IMR-90 (cell line): Measurements from ENCODE around the gene RAPH1. TPM values are rescaled to one million over a fixed set of nuclear protein-coding genes. Genes with fewer than 3 reads are reported as not detected.

Experiments used
- ATAC-seq: fragments of 200-7000 bp; cut with Tn5 transposase; 2 replicates; pipeline ENCODE4 v1.9.1; 2020; ENCODE audit warnings: low read depth, mild to moderate bottlenecking, moderate library complexity
- BruUV-seq: library from RNA; stranded (reverse); fragments of 400-500 nt; replicated peaks from 2 replicates; lab custom pipeline; 2021; lab: Mats Ljungman, UMichigan
- CTCF ChIA-PET: fragments of 300-600 bp; formaldehyde crosslinking; extraction: SDS; loops from one replicate; lab custom pipeline; 2021; ENCODE audit warnings: antibody characterized with exemption; lab: Yijun Ruan, JAX
- POLR2A ChIA-PET: fragments of 300-600 bp; sonication (Branson Sonifier 250); formaldehyde crosslinking; loops from one replicate; lab custom pipeline; 2022; ENCODE audit warnings: antibody characterized with exemption; ENCODE audit not compliant: unreplicated experiment; lab: Charles Lee
- DNase-seq: peaks from one replicate; pipeline ENCODE4 v3.0.0; 2013
- H2AFZ ChIP-seq: replicated peaks from 2 replicates; pipeline ENCODE3; 2013; ENCODE audit warnings: low read length, mild to moderate bottlenecking; ENCODE audit not compliant: poor library complexity
- H2AK5ac ChIP-seq: 2 replicates; pipeline ENCODE4 v1.6.1; 2013; ENCODE audit warnings: low read depth, low read length, inconsistent platforms
- H2AK9ac ChIP-seq: replicated peaks from 2 replicates; pipeline ENCODE3; 2013; ENCODE audit warnings: mild to moderate bottlenecking, low read depth, low read length, moderate library complexity; ENCODE audit not compliant: poor library complexity
- H2BK120ac ChIP-seq: 2 replicates; pipeline ENCODE4 v1.6.1; 2013; ENCODE audit warnings: low read depth, low read length, inconsistent platforms
- H2BK15ac ChIP-seq: 3 replicates; pipeline ENCODE4 v1.6.1; 2013; ENCODE audit warnings: low read depth, low read length, inconsistent platforms
- H2BK20ac ChIP-seq: 2 replicates; pipeline ENCODE4 v1.6.1; 2013; ENCODE audit warnings: low read depth, mild to moderate bottlenecking, inconsistent platforms, low read length, moderate library complexity
- H2BK5ac ChIP-seq: 2 replicates; pipeline ENCODE4 v1.6.1; 2013; ENCODE audit warnings: mild to moderate bottlenecking, low read depth, low read length, inconsistent platforms; ENCODE audit not compliant: poor library complexity, severe bottlenecking
- H3K14ac ChIP-seq: replicated peaks from 2 replicates; pipeline ENCODE4 v1.6.1; 2013; ENCODE audit warnings: low read depth, low read length, inconsistent platforms
- H3K18ac ChIP-seq: 2 replicates; pipeline ENCODE4 v1.6.1; 2013; ENCODE audit warnings: low read depth, low read length, control low read depth
- H3K23ac ChIP-seq: 2 replicates; pipeline ENCODE4 v1.6.1; 2013; ENCODE audit warnings: low read depth, low read length, inconsistent platforms
- H3K27ac ChIP-seq: 2 replicates; pipeline ENCODE4 v1.5.1; 2013; ENCODE audit warnings: mild to moderate bottlenecking, control low read depth, low read length; ENCODE audit not compliant: insufficient read depth
- H3K27me3 ChIP-seq: 2 replicates; pipeline ENCODE4 v1.6.1; 2013; ENCODE audit warnings: low read length; ENCODE audit not compliant: control insufficient read depth, insufficient read depth
- H3K36me3 ChIP-seq: 2 replicates; pipeline ENCODE4 v1.6.1; 2013; ENCODE audit warnings: low read length, mixed read lengths; ENCODE audit not compliant: control insufficient read depth, insufficient read depth
- H3K4ac ChIP-seq: 2 replicates; pipeline ENCODE4 v1.6.1; 2013; ENCODE audit warnings: low read depth, low read length, inconsistent platforms
- H3K4me1 ChIP-seq: 2 replicates; pipeline ENCODE4 v1.6.1; 2013; ENCODE audit warnings: low read length, mixed read lengths; ENCODE audit not compliant: control insufficient read depth, insufficient read depth
- H3K4me2 ChIP-seq: 2 replicates; pipeline ENCODE4 v1.6.1; 2013; ENCODE audit warnings: low read depth, mild to moderate bottlenecking, control low read depth, low read length, moderate library complexity
- H3K4me3 ChIP-seq: 2 replicates; pipeline ENCODE4 v1.5.1; 2013; ENCODE audit warnings: low read depth, mild to moderate bottlenecking, control low read depth, low read length, moderate library complexity; ENCODE audit not compliant: insufficient read depth
- H3K56ac ChIP-seq: 2 replicates; pipeline ENCODE4 v1.6.1; 2013; ENCODE audit warnings: low read length, inconsistent platforms; ENCODE audit not compliant: insufficient read depth; ENCODE audit errors: extremely low read depth
- H3K79me1 ChIP-seq, 2 experiments: 2 replicates each; pipeline ENCODE4 v1.6.1; 2013; ENCODE audit warnings: low read length in 2 of 2, inconsistent platforms in 1 of 2, low read depth in 1 of 2
- H3K9ac ChIP-seq: 2 replicates; pipeline ENCODE4 v1.6.1; 2013; ENCODE audit warnings: low read depth, low read length, control low read depth
- H3K9me1 ChIP-seq: 2 replicates; pipeline ENCODE4 v1.6.1; 2013; ENCODE audit warnings: low read length, inconsistent platforms; ENCODE audit not compliant: insufficient read depth
- H3K9me3 ChIP-seq: 2 replicates; pipeline ENCODE4 v1.6.1; 2013; ENCODE audit warnings: low read length; ENCODE audit not compliant: control insufficient read depth, insufficient read depth
- H4K20me1 ChIP-seq: 2 replicates; pipeline ENCODE4 v1.6.1; 2013; ENCODE audit warnings: low read length, inconsistent platforms; ENCODE audit not compliant: insufficient read depth
- H4K5ac ChIP-seq: 2 replicates; pipeline ENCODE4 v1.6.1; 2013; ENCODE audit warnings: mild to moderate bottlenecking, low read depth, low read length, control low read depth
- H4K8ac ChIP-seq, 2 experiments: 2 replicates each; pipeline ENCODE4 v1.6.1; 2013; ENCODE audit warnings: low read depth in 2 of 2, low read length in 2 of 2, control low read depth in 1 of 2, inconsistent platforms in 1 of 2
- H4K91ac ChIP-seq: 2 replicates; pipeline ENCODE4 v1.6.1; 2013; ENCODE audit warnings: low read depth, low read length, inconsistent platforms; ENCODE audit not compliant: insufficient read depth
- BHLHE40 ChIP-seq: fragments of 150-350 bp; IDR thresholded peaks from 2 replicates; pipeline ENCODE4 v1.6.1; 2016; ENCODE audit warnings: mild to moderate bottlenecking, low read depth, low read length
- CEBPB ChIP-seq: IDR thresholded peaks from 2 replicates; pipeline ENCODE4 v1.6.1; 2012; ENCODE audit warnings: low read depth, low read length, improper control_type of control experiment
- CHD1 ChIP-seq: IDR thresholded peaks from 2 replicates; pipeline ENCODE4 v1.6.1; 2012; ENCODE audit warnings: low read depth, low read length, improper control_type of control experiment
- FOS ChIP-seq: fragments of 150-350 bp; IDR thresholded peaks from 2 replicates; pipeline ENCODE4 v1.6.1; 2016; ENCODE audit warnings: low read depth, low read length
- MAFK ChIP-seq: IDR thresholded peaks from 2 replicates; pipeline ENCODE4 v1.6.1; 2012; ENCODE audit warnings: low read depth, low read length, improper control_type of control experiment
- MAZ ChIP-seq: IDR thresholded peaks from 2 replicates; pipeline ENCODE4 v1.6.1; 2012; ENCODE audit warnings: low read depth, mild to moderate bottlenecking, low read length, improper control_type of control experiment, moderate library complexity, borderline replicate concordance
- MXI1 ChIP-seq: IDR thresholded peaks from 2 replicates; pipeline ENCODE4 v1.6.1; 2012; ENCODE audit warnings: low read depth, mild to moderate bottlenecking, low read length, moderate library complexity, borderline replicate concordance
- NFE2L2 ChIP-seq: fragments of 150-350 bp; IDR thresholded peaks from 2 replicates; pipeline ENCODE4 v1.6.1; 2016; ENCODE audit warnings: low read depth, mild to moderate bottlenecking, low read length
- POLR2A ChIP-seq: IDR thresholded peaks from 2 replicates; pipeline ENCODE4 v1.6.1; 2012; ENCODE audit warnings: mild to moderate bottlenecking, low read depth, low read length
- RAD21 ChIP-seq: IDR thresholded peaks from 2 replicates; pipeline ENCODE4 v1.6.1; 2012; ENCODE audit warnings: low read length, improper control_type of control experiment
- RCOR1 ChIP-seq: IDR thresholded peaks from 2 replicates; pipeline ENCODE4 v1.6.1; 2012; ENCODE audit warnings: mild to moderate bottlenecking, low read length, improper control_type of control experiment; ENCODE audit not compliant: insufficient replicate concordance
- RFX5 ChIP-seq: IDR thresholded peaks from 2 replicates; pipeline ENCODE4 v1.8.0; 2012; ENCODE audit warnings: low read depth, mild to moderate bottlenecking, low read length, moderate library complexity
- SMC3 ChIP-seq: fragments of 150-350 bp; IDR thresholded peaks from 2 replicates; pipeline ENCODE4 v1.6.1; 2016; ENCODE audit warnings: low read depth, mild to moderate bottlenecking, antibody characterized with exemption, low read length, moderate library complexity
- WGBS, 2 experiments: methylation state at CpG; one replicate each; pipeline versions ENCODE4 v1.1.5 to v1.1.7; 2013; ENCODE audit warnings: missing lambda C conversion rate in 2 of 2; ENCODE audit not compliant: insufficient read length in 1 of 2; ENCODE audit errors: extremely low coverage in 2 of 2; 5-methylcytosine and 5-hydroxymethylcytosine counted together
- dilution Hi-C: fragments of 300-500 bp; cut with HindIII; formaldehyde crosslinking; loops from one replicate; pipeline ENCODE4 v1.14.3; 2018; ENCODE audit warnings: low sequenced_read_pairs; ENCODE audit not compliant: unreplicated experiment
- in situ Hi-C: fragments of 300-500 bp; cut with MboI; formaldehyde crosslinking; loops from 3 replicates; pipeline ENCODE4 v1.14.3; 2019; ENCODE audit warnings: low sequenced_read_pairs, inconsistent platforms, mixed read lengths
- intact Hi-C: fragments of 100-400 bp; cut with micrococcal nuclease; formaldehyde crosslinking; loops from 2 replicates; pipeline ENCODE4 v1.10.0; 2022
- polyA plus RNA-seq, 3 experiments: library from polyadenylated mRNA; depleted of rRNA; stranded (reverse); fragments of >200 nt; gene quantifications; 2 replicates each; pipeline ENCODE4 v1.2.3, GENCODE V29; 2012; ENCODE audit warnings: low replicate concordance in 1 of 3
- total RNA-seq: library from RNA; depleted of rRNA; stranded (reverse); fragments of >200 nt; gene quantifications from 2 replicates; pipeline ENCODE4 v1.2.3, GENCODE V29; 2012
- TF ChIP-seq, protein P1 (sequence below): conservative IDR thresholded peaks from 2 replicates; pipeline ENCODE4 v1.5.1; 2012; ENCODE audit warnings: mild to moderate bottlenecking, low read depth, low read length, improper control_type of control experiment
- TF ChIP-seq, protein P2 (sequence below): fragments of 150-350 bp; IDR thresholded peaks from 2 replicates; pipeline ENCODE4 v1.6.1; 2016; ENCODE audit warnings: low read depth, mild to moderate bottlenecking, low read length, moderate library complexity, borderline replicate concordance
- TF ChIP-seq, protein P3 (sequence below): fragments of 150-350 bp; IDR thresholded peaks from 2 replicates; pipeline ENCODE4 v1.6.1; 2017; ENCODE audit warnings: mild to moderate bottlenecking, antibody characterized with exemption, low read length, low read depth

Gene RAPH1
- total and polyA plus RNA-seq, 2 of the 4 experiments (the other 2 are of a cell fraction), result 7.5 to 15.1 TPM

DNA sequence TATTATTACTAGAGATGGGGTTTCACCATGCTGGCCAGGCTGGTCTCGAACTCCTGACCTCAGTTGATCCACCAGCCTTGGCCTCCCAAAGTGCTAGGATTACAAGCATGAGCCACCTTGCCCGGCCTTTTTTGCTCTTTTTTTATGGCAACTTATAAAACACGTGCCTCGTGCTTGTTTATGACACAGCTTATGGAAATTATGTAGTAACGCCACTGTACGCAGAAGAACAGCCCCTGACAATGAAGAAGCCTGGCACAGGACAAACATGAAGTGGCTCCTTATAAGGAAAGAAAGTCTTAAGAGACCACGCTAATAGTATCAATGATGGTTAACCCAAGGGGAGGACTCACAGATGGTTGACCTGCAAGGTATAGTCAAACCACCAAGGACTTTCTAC lies 37.2 kb upstream of the RAPH1 start:
- BruUV-seq, result no TSS peak
- Histone ChIP-seq H3K79me1 (no peaks in the 10 kb centered on the region), H3K9ac (no peak overlapping the region), H2AK5ac (no peak overlapping the region), H3K4me3 (no peak overlapping the region), H3K4ac (no peak overlapping the region), H2BK20ac (no peak overlapping the region), H3K27me3 (no peaks in the 10 kb centered on the region; the same call in 1 of the 2 replicates), H2AK9ac (no peak overlapping the region), H3K18ac (no peak overlapping the region), H3K56ac (no peak overlapping the region), H3K4me2 (no peak overlapping the region), H3K9me1 (no peaks in the 10 kb centered on the region), H2BK5ac (no peak overlapping the region), H3K36me3 (no peaks in the 10 kb centered on the region), H3K14ac (no peak overlapping the region), H2BK120ac (no peak overlapping the region), H2AFZ (no peak overlapping the region), H3K27ac (no peak overlapping the region), H3K9me3 (no peaks in the 10 kb centered on the region), H3K23ac (no peak overlapping the region), H4K91ac (no peak overlapping the region), H2BK15ac (no peak overlapping the region), H4K20me1 (no peaks in the 10 kb centered on the region), H4K8ac (no peak overlapping the region), H4K5ac (no peak overlapping the region), H3K4me1 (no peaks in the 10 kb centered on the region)
- TF ChIP-seq RFX5 (no peak), BHLHE40 (no peak), MXI1 (no peak), MAZ (no peak), RAD21 (no peak), MAFK (no peak), NFE2L2 (no peak), SMC3 (no peak), CEBPB (no peak), RCOR1 (no peak), FOS (no peak), POLR2A (no peak), CHD1 (no peak)
- TF ChIP-seq, protein P1, sequence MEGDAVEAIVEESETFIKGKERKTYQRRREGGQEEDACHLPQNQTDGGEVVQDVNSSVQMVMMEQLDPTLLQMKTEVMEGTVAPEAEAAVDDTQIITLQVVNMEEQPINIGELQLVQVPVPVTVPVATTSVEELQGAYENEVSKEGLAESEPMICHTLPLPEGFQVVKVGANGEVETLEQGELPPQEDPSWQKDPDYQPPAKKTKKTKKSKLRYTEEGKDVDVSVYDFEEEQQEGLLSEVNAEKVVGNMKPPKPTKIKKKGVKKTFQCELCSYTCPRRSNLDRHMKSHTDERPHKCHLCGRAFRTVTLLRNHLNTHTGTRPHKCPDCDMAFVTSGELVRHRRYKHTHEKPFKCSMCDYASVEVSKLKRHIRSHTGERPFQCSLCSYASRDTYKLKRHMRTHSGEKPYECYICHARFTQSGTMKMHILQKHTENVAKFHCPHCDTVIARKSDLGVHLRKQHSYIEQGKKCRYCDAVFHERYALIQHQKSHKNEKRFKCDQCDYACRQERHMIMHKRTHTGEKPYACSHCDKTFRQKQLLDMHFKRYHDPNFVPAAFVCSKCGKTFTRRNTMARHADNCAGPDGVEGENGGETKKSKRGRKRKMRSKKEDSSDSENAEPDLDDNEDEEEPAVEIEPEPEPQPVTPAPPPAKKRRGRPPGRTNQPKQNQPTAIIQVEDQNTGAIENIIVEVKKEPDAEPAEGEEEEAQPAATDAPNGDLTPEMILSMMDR, result no peak
- TF ChIP-seq, protein P2, sequence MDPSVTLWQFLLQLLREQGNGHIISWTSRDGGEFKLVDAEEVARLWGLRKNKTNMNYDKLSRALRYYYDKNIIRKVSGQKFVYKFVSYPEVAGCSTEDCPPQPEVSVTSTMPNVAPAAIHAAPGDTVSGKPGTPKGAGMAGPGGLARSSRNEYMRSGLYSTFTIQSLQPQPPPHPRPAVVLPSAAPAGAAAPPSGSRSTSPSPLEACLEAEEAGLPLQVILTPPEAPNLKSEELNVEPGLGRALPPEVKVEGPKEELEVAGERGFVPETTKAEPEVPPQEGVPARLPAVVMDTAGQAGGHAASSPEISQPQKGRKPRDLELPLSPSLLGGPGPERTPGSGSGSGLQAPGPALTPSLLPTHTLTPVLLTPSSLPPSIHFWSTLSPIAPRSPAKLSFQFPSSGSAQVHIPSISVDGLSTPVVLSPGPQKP, result no peak
- TF ChIP-seq, protein P3, sequence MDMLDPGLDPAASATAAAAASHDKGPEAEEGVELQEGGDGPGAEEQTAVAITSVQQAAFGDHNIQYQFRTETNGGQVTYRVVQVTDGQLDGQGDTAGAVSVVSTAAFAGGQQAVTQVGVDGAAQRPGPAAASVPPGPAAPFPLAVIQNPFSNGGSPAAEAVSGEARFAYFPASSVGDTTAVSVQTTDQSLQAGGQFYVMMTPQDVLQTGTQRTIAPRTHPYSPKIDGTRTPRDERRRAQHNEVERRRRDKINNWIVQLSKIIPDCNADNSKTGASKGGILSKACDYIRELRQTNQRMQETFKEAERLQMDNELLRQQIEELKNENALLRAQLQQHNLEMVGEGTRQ, result no peak
- in situ Hi-C loops, result no loop called here
- intact Hi-C loops, result no loop called here
- dilution Hi-C loops, result no loop called here
- no CpG with 5 or more reads among the region's 7 CpGs for WGBS, 2 experiments
- ChIA-PET CTCF (no interaction called here), POLR2A (no interaction called here)
- no peak for DNase-seq
- ATAC-seq, result no peak
